HG02885 (cell line): Measurements from ENCODE around the gene MSX1.
"Not testable (repeated sequence)": the region's sequence is repeated elsewhere in the genome, so short reads cannot be mapped to it uniquely, and the experiment has no call there.

ENCODE experiments used
- ATAC-seq: cut with Tn5 transposase; IDR thresholded peaks from one replicate; pipeline ENCODE4 v1.9.1; 2021; ENCODE audit warnings: mild to moderate bottlenecking; ENCODE audit not compliant: unreplicated experiment, poor library complexity

The MSX1 gene

DNA sequence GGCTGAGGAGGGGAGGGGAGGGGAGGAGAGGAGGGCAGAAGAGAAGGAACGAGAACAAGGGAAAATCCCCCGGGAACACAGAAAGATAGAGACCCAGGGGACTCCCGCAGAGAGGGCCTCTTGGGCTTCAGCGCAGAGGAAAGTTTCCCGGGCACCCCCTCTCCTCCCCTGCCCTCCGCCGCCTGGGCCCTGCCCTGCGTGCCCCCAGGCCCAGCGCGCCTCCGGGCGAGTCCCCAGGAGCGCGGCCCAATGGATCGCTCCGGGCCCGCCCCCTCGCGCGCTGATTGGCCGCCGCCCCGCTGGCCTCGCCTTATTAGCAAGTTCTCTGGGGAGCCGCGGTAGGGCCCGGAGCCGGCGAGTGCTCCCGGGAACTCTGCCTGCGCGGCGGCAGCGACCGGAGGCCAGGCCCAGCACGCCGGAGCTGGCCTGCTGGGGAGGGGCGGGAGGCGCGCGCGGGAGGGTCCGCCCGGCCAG is at the start of gene MSX1:
MSX1 (plus strand) TSS at position 341 of the 474 bp plus-strand sequence. CDS start 235 bp downstream, outside the sequence.
- ATAC-seq = peak; percentile 96

DNA sequence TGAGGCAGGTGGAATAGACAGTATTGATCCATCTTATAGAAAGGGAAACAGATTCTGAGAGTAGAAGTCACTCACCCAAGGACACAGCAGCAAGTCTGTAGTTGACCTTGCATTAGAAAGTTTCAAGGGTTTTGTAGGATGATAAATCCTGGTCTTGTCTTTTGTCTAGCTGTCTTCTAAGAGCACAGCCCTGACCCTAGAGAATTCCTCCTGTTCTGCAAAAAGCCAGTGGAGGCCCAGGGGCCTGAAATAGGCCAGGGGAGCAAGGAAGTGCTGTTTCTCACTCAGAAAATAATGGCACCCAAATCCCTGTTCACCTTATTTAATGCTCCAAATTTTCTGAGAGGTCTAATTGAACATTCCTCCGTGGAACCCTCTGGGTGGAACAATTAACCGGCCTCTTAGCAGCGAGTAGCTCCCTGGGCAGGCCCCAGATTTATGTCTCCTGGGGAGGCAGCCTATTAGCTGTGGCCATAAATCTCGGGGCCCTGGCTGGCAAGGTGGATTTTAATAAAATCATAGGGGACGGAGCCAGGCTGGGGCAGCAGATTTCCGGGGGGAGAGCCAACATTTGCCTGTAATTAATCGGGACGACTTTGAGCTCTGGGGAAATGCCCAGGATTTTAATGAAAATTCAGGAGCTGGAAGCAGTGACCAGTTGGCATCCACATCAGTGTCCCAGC is 49.2 kb upstream of the MSX1 start:
- no peak for ATAC-seq

DNA sequence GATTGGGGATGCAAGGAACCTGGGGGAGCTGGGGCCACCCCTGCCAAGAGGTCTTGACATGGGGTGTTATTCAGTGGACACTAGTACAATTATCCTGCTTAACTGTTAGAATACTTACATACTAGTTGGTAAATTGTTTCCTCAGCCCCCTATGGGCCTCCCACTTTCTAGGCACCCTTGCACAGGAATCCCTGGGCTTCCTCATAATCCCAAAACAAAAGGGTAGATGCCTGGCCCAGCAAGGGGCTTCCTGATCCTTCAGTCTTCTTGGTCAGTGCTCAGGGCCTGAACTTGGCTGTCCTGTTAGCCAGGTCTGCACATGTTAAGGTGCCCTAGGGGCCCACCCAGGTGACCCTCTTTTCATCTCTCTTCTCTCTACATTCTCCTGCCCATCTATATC is 48.7 kb upstream of the MSX1 start:
- no peak for ATAC-seq

DNA sequence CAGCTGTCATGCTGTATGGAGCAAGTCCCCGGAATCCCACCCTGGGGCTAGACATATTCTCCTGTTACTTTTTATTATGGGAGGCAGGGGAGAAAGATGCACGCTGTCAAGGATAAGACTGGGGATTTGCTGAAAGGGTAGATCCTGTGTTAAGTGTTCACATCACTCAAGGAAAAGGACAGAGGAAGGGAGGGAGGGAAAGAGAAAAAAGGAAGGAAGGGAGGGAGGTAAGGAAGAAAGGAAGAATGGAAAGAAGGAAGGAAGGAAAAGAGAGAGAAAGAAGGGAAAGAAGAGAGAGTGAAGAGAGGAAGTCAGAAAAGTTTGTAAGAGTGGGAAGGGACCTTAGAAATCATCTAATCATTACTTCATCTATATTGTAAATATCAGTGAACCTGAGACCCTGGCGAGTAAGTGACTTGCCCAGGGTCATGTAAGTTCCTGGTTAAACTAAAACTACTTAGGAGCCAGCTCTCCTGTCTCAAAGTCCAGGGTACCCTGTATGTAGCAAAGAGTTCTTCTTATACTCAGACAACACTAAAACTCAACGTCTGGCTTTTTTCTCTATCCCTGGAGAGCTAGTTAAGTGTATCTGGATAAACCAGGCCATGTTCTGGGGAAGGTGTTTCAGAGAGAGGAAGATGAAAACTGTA is 47.2 kb upstream of the MSX1 start:
- no peak for ATAC-seq

DNA sequence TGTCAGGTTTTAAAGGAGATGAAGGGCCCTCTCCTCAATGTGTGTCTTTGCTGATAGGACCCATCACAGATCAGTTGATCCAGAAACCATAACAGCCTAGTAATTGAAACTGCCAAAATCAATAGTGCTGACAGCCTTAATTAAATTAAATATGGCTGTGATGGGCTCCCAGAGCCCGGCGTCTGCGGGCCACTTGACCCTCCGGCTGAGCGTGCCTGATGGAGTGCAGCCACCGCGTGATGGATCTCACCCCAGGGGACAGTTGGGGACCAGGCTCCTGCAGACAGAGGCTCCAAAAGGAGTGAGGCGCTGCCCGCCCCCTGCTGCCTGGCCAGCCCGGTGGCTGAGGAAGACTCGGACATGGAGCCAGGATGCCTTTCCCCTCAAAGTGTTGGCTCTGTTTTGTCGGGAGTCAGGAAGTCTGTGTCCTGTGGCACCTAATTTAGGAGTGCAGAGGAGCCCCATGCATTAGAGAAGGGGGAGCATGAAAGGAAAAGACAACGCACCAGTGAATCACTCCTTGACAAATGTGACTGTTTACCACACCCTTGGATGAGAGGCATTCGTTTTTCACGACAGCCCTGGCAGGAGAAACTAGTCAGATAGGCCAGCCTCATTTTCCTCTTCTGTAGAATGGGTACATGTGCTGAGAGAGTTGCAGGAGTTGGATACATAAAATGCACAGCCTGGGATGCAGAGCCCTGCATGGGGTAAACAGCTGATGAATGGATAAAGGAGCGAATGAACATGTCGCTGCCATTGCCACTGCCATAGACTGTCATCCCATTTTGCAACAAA is 40.9 kb upstream of the MSX1 start:
- ATAC-seq = no peak

DNA sequence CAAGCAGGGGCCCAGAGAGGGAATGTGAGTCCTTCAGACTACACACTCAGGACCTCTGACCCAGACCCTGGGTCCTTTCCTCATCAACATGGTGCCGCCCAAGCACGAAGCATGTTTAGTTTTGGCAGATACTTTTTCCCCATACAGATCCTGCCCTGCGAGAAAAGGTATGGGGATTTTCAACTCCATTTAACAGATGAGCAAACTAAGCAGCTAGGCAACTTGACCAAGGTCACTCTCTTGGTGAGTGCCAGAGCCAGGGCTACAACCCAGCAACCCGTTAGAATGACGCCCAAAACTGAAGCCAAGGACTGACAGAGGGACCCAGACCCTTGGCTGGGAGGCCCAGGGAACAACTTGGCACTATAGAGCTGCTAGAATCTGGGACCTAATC is 40.3 kb upstream of the MSX1 start:
- no peak for ATAC-seq

DNA sequence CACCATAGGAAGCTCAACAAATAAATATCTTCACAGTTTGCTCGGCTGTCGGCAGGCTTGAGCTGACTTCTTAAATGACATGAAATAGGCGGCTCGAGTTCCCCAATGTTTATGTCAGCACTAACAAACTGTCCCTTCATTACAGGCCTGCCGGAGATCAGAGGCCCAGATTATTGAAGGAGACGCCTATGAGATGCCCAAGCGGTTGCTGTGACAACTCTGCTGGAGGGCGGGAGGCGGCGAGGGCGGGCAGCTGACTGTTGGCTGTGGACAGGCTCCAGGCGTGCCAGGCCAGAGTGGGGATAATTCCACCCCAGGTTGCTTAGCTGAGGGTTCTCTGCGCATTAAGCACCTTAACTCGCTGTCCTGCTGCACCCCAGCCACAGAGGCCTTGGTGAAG is 39.2 kb upstream of the MSX1 start:
- no peak for ATAC-seq

DNA sequence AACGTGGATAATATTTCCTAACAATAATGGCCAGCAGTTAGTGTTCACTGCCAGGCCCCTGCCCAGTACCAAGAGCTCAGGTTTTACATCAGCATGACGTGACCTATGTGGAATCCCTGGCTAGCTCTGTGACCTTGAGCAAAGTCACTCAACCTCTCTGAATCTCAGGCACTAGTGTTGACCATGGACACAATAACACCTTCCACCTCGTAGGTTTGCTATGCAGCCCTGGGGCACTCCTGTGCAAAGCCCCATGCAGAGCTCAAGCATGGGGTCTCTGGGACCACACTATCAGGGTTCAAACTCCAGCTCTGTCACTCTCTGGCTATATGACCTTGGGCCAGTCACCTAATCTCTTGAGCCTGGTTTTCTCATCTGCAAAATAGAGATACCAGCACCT is 38.7 kb upstream of the MSX1 start:
- no peak for ATAC-seq

DNA sequence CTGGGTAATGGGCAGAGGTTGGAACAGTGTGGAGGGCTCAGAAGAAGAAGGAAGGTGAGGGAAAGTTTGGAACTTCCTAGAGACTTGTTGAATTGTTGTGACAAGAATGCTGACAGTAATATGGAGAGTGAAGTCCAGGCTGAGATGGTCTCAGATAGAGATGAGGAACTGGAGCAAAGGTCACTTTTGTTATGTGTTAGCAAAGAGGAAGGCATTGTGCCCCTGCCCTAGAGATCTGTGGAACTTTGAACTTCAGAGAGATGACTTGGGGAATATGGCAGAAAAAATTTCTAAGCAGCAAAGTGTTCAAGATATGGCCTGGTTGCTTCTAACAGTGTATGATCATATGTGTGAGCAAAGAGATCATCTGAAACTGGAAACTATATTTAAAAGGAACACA is 37.9 kb upstream of the MSX1 start:
- no peak for ATAC-seq

DNA sequence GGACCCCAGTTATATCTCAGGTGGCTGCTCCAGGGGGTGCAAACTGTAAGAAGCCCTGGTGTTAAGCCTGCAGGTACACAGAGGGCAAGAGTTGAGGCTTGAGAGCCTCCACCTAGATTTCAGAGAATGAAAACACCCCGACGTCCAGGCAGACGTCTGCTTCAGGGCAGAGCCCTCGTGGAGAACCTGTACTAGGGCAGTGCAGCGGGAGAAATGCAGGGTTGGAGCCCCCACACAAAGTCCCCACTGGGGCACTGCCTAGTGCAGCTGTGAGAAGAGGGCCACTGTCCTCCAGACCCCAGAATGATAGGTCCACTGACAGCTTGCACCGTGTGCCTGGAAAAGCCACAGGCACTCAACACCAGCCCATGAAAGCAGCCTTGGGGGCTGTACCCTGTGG is 37.2 kb upstream of the MSX1 start:
- ATAC-seq = not testable (repeated sequence)

DNA sequence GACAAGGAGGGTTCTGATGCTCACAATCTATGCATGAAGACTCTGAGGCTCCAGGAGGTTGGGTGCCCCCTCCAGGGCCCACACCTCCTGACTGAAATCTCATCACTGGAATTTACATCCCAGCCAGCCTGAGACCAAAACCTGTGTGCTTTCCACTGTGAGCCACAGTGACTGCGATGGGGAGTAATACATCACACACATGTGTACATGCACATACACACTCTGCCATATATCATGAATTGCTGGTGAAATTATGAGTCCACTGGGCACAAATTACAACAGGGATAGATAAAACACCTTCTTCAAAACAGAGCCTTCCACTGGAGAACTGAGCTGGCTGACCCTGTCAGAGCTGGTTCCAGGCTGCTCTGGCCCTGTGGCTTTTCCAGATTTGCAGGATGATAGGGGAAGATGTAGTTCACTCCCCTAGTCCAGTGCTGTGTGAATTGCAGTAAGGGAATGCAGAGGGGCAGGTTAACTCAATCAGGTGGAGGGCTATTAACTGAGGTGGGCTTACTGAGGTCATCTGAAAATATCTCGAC is 35.8 kb upstream of the MSX1 start:
- no peak for ATAC-seq

DNA sequence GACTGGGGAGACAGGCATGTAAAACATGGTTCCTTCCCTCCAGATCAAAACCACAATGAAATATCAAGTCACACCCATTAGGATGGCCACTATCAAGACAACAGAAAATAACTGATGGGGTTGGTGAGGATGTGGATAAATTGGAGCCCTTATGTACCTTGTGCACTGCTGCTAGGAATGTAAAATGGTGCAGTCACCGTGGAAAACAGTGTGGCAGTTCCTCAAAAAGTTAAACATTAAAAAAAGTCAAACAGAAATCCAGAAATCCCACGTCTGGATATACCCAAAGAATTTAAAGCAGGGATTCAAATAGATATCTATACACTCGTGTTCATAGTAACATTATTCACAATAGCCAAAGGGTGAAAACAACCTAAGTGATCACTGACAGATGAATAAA is 35.2 kb upstream of the MSX1 start:
- no peak for ATAC-seq

DNA sequence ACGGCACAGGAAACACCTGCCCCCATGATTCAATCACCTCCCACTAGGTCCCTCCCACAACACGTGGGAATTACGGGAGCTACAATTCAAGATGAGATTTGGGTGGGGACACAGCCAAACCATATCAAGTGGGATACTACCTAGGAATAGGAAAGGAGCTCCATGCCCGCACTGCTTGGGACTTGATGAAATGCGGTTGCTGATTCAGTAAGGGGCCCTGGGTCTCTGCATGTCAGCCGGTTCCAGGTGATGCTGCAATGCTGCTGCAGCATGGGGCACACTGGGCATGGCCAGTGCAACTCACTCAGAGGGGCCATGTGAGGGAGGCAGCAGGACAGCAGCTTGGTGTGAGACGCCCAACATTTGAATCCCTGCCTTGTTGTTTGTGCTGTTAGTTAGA is 34.0 kb upstream of the MSX1 start:
- no peak for ATAC-seq

DNA sequence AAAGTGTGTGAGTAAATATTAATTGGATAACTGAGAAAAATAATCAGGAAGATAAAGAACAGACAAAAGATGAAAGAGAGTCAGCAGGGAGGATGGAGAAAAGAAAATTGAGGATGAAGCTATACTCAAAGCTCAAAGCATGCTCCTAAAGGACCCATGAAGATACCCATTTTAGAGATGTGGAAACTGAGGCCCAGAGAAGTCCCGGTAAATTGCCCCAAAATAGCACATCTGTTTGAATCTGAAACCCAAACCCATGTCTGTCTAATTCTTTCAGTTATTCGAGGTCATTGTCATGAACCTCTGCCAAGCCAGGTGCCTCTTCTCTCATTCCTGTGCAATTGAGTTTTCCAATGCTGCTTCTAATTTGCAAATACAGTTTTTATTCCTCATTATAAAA is 29.6 kb upstream of the MSX1 start:
- ATAC-seq = no peak

DNA sequence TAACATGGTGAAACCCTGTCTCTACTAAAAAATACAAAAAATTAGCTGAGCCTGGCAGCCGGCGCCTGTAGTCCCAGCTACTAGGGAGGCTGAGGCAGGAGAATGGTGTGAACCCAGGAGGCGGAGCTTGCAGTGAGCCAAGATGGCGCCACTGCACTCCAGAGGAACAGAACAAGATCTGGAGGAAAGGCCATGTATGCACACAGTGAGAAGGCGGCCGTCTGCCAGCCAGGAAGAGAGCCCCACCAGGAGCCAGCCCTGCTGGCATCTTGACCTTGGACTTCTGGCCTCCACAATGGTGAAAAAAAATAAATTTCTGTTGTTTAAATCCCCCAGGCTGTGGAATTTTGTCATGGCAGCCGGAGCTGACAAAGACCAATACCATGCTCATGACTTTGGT is 28.2 kb upstream of the MSX1 start:
- ATAC-seq = no peak

DNA sequence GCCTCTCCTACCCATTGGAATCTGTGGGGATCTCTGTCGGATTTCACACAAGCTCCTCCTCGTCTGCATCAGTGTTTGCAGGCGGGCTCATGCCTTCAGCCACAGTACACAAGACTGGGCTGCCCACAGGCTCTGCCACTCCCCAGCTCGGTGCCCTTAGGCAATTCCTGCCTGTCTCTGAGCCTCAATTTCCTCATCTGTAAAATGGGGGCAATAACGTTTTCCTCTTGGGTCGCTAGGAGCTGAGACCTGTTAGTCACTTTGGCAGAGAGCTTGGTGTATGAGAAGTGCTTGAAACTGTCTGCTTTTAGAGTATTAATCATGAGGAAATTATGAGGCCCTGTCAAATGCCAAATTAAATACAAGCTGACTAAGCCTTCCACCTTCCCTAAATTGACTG is 27.6 kb upstream of the MSX1 start:
- no peak for ATAC-seq

DNA sequence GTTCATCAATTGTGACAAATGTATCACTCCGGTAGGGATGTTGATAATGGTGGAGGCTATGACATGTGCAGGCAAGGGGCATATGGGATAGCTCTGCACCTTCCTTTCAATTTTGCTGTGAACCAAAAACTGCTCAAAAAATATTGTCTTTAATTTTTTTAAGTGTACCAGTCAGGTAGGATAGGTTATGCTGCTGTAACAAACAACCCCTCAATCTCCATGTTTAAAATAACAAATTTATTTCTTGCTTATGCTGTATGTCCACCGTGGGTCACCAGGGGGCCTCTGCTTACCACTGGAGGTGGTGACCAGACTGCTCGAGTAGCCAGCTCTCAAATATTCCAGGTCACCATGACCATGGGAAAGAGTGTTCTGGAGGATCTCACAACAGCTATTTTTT is 23.4 kb upstream of the MSX1 start:
- ATAC-seq = no peak

DNA sequence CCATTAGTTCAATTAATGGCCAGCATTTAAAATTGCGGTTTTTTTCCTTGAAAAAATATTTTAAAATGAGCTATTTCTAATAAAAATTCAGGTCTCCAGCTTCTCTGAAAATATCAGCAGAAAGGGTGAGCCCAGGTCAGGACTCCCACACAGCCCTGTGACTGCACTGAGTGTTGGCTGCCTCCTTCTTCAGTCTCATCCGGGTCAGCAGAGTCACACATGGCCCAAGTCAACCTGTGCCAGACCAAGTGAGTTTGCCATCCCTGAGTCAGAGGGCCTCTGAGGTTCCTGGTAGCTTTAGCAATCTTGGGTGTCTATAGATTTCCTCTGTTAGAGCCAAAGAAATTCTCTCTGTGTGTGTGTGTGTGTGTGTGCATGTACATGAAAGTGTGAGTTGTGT is 22.1 kb upstream of the MSX1 start:
- no peak for ATAC-seq

DNA sequence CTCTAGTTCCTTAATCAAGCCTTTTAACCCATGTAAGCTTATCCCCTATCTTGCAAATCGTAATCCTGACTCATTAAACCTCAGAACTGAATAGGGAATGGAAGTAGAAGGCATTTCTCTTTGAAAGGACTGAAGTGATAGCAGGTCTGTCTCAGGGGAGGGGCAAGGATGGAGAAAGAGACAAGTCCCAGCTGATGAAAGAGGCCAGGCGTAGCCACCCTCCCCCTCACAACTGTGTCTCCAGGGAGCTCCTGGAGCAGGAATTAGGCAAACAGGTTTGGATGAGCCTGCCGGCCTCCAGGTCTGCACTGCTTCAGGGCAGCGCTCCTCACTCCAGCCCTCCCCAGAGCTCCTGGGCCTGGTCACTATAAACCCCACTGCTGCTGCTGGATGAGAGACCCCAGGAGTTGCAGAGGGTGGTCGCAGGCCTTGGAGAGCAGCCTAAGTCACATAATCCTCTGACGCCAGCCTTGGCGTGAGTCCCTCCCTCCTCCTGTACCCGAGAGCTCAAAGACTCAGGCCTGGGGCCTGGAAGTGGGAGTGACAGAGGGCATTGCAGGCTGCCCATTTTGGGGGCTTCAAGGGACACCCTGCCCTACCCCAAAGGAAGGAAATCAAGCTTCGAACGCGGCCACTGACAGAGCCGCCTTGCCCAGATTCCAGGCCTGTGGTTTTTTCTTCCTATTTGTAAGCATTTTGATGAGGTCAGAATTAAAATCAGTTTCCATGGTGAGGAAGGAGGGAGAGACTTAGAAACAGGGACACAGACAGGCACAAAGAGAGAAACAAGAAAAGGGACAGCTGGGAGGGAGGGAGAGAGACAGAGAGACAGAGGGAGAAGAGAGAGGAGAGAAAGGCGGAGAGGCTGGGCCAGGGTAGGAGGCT is 21.2 kb upstream of the MSX1 start:
- ATAC-seq = no peak
